ENCODE measurements around the gene TRIOBP. TPM values are rescaled to one million over a fixed set of nuclear protein-coding genes. Genes with fewer than 3 reads are reported as not detected.

Gene TRIOBP
- total and polyA plus RNA-seq, 2 donors from 2014 or later, result 32.1 to 125 TPM

GRCh38 chr22:37740455-37741311 is 43.8 kb downstream of the TRIOBP start:
- TF ChIP-seq, protein P1, sequence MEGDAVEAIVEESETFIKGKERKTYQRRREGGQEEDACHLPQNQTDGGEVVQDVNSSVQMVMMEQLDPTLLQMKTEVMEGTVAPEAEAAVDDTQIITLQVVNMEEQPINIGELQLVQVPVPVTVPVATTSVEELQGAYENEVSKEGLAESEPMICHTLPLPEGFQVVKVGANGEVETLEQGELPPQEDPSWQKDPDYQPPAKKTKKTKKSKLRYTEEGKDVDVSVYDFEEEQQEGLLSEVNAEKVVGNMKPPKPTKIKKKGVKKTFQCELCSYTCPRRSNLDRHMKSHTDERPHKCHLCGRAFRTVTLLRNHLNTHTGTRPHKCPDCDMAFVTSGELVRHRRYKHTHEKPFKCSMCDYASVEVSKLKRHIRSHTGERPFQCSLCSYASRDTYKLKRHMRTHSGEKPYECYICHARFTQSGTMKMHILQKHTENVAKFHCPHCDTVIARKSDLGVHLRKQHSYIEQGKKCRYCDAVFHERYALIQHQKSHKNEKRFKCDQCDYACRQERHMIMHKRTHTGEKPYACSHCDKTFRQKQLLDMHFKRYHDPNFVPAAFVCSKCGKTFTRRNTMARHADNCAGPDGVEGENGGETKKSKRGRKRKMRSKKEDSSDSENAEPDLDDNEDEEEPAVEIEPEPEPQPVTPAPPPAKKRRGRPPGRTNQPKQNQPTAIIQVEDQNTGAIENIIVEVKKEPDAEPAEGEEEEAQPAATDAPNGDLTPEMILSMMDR (IDR thresholded peaks at IDR 0.05; ENCODE audit: borderline replicate concordance, extremely low read depth, insufficient read depth), result no peak
- intact Hi-C loops (cut with DNase I), result no loop called here
- Histone ChIP-seq H3K9me3 (ENCODE audit: control insufficient read depth in 2 of 3, insufficient read depth in 1 of 3, low read length in 3 of 3) (no peaks in the 10 kb centered on the region), H3K4me1 (ENCODE audit: control insufficient read depth in 2 of 3, insufficient read depth in 2 of 3, low read depth in 1 of 3, low read length in 3 of 3) (peaks cover 2 to 7% (median 4%) of the 10 kb centered on the region in 3 donors), H3K27ac (ENCODE audit: low read depth in 2 of 2, low read length in 2 of 2) (no peak overlapping the region), H3K9ac (ENCODE audit: low read length in 3 of 3) (no peak overlapping the region), H3K4me3 (ENCODE audit: low read length in 3 of 3) (no peak overlapping the region), H3K36me3 (ENCODE audit: control insufficient read depth in 2 of 3, insufficient read depth in 3 of 3, low read length in 3 of 3) (no peaks in the 10 kb centered on the region), H3K27me3 (ENCODE audit: control insufficient read depth, insufficient read depth, low read length) (no peaks in the 10 kb centered on the region)
- FAIRE-seq (no peak), DNase-seq (no peak)

GRCh38 chr22:37741312-37741795 is 44.5 kb downstream of the TRIOBP start:
- Histone ChIP-seq H3K27me3 (ENCODE audit: control insufficient read depth, insufficient read depth, low read length) (no peaks in the 10 kb centered on the region), H3K36me3 (ENCODE audit: control insufficient read depth in 2 of 3, insufficient read depth in 3 of 3, low read length in 3 of 3) (no peaks in the 10 kb centered on the region), H3K4me3 (ENCODE audit: low read length in 3 of 3) (no peak overlapping the region), H3K9ac (ENCODE audit: low read length in 3 of 3) (no peak overlapping the region), H3K27ac (ENCODE audit: low read depth in 2 of 2, low read length in 2 of 2) (no peak overlapping the region), H3K4me1 (ENCODE audit: control insufficient read depth in 2 of 3, insufficient read depth in 2 of 3, low read depth in 1 of 3, low read length in 3 of 3) (peaks cover 2 to 7% (median 4%) of the 10 kb centered on the region in 3 donors), H3K9me3 (ENCODE audit: control insufficient read depth in 2 of 3, insufficient read depth in 1 of 3, low read length in 3 of 3) (no peaks in the 10 kb centered on the region)
- DNase-seq, result peak; percentile 77 to 95 (median 86)
- no peak for FAIRE-seq
- TF ChIP-seq, protein P1 (IDR thresholded peaks at IDR 0.05; ENCODE audit: borderline replicate concordance, extremely low read depth, insufficient read depth), result no peak
- intact Hi-C loops (cut with DNase I), result no loop called here

DNA sequence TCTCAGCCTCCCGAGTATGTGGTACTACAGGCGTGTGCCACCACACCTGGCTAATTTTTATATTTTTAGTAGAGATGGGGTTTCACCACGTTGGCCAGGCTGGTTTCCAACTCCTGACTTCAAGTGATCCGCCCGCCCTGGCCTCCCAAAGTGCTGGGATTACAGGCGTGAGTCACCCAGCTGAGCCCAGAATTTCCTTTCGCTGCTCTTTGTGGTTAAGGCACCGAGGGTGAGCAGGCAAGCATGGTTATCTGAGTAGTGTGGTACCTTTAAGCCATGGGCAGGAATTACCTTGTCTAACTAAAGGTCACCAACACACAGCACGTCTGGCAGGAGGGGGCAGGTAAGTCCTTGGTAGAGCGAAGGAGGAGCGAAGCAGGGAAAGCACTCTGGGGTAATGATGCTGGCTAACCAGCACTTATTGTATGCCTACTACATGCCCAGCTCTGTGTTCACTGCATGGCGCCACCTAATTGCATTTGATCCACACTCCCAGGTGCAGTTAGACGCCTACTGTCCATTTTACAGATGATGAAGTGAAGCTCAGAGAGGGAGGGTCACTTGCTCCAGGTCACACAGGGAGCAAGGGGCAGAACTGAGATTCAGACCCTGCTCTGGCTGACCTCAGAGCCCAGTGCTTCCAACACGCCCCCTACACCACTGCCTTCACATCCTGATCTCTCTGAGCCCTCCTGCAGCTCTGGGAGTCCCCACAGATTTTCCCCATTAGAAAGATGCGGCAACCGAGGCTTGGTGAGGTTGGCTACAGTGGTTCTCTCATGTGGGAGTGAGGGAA is 45.7 kb downstream of the TRIOBP start:
- no peak overlapping the region for H3K4me3 ChIP-seq (ENCODE audit: low read length in 3 of 3)
- no peak overlapping the region for H3K27ac ChIP-seq (ENCODE audit: low read depth in 2 of 2, low read length in 2 of 2)
- no peaks in the 10 kb centered on the region for H3K36me3 ChIP-seq (ENCODE audit: control insufficient read depth in 2 of 3, insufficient read depth in 3 of 3, low read length in 3 of 3)
- TF ChIP-seq, protein P1 (IDR thresholded peaks at IDR 0.05; ENCODE audit: borderline replicate concordance, extremely low read depth, insufficient read depth), result no peak
- peaks cover 2 to 15% (median 5%) of the 10 kb centered on the region in 3 donors for H3K4me1 ChIP-seq (ENCODE audit: control insufficient read depth in 2 of 3, insufficient read depth in 2 of 3, low read depth in 1 of 3, low read length in 3 of 3)
- no peaks in the 10 kb centered on the region for H3K9me3 ChIP-seq (ENCODE audit: control insufficient read depth in 2 of 3, insufficient read depth in 1 of 3, low read length in 3 of 3)
- no peak overlapping the region for H3K9ac ChIP-seq (ENCODE audit: low read length in 3 of 3)
- DNase-seq (no peak), FAIRE-seq (no peak)
- intact Hi-C loops (cut with DNase I), result no loop called here
- H3K27me3 ChIP-seq (ENCODE audit: control insufficient read depth, insufficient read depth, low read length), result no peaks in the 10 kb centered on the region

All from kidney (tissue), 14 donors.